Suppressor macrophage (primary cell): ENCODE results near the gene C1QTNF9B.
A peak's percentile ranks its signal among the peaks of the same experiment; 100 is the strongest.
"Not testable (repeated sequence)": the region's sequence is repeated elsewhere in the genome, so short reads cannot be mapped to it uniquely, and the experiment has no call there.

Experiments used
- DNase-seq, 4 experiments: peaks; one replicate each; pipeline ENCODE4 v3.0.0-alpha.2; 2020 to 2022

C1QTNF9B gene

GRCh38 chr13:23893791-23894190 lies 3.5 kb downstream of the C1QTNF9B start:
- not testable (repeated sequence) for DNase-seq

- DNase-seq: peak in 1 of 4 experiments; percentile 3
These were observed 7.4 kb downstream of the C1QTNF9B start for GRCh38 chr13:23889615-23890607.

GRCh38 chr13:23888658-23889614 lies 8.4 kb downstream of the C1QTNF9B start, which contains the start of gene MIPEP:
Gene MIPEP, minus strand, starts transcription at chr13:23889400. Its CDS starts 80 bp downstream, at chr13:23889320.
- peak; percentile 98 to 99 (median 98) for DNase-seq

GRCh38 chr13:23884361-23884760 lies 12.9 kb downstream of the C1QTNF9B start:
- DNase-seq: not testable (repeated sequence)

- no peak for DNase-seq
These were observed 14.0 kb downstream of the C1QTNF9B start for GRCh38 chr13:23883255-23883654.

GRCh38 chr13:23881402-23881800 lies 15.9 kb downstream of the C1QTNF9B start:
- DNase-seq: not testable (repeated sequence)

GRCh38 chr13:23880493-23881401 lies 16.6 kb downstream of the C1QTNF9B start:
- not testable (repeated sequence) for DNase-seq

- no peak for DNase-seq
These were observed 20.0 kb downstream of the C1QTNF9B start for GRCh38 chr13:23877286-23877685.

- DNase-seq: peak in 3 of 4 experiments; percentile 9 to 13 (median 9)
These were observed 21.0 kb downstream of the C1QTNF9B start for GRCh38 chr13:23876265-23876664.

- peak in 2 of 4 experiments; percentile 45 to 53 for DNase-seq
These were observed 25.6 kb downstream of the C1QTNF9B start for GRCh38 chr13:23871616-23872220.

GRCh38 chr13:23870356-23871140 lies 26.8 kb downstream of the C1QTNF9B start:
- DNase-seq: no peak

GRCh38 chr13:23868521-23868920 lies 28.8 kb downstream of the C1QTNF9B start:
- DNase-seq: no peak

- no peak for DNase-seq
These were observed 30.2 kb downstream of the C1QTNF9B start for GRCh38 chr13:23867027-23867491.

GRCh38 chr13:23866420-23867026 lies 30.8 kb downstream of the C1QTNF9B start:
- DNase-seq: no peak

- DNase-seq: no peak
These were observed 31.4 kb downstream of the C1QTNF9B start for GRCh38 chr13:23865906-23866305.

- DNase-seq: no peak
These were observed 32.3 kb downstream of the C1QTNF9B start for GRCh38 chr13:23865026-23865425.

- no peak for DNase-seq
These were observed 36.0 kb downstream of the C1QTNF9B start for GRCh38 chr13:23861310-23861709.

GRCh38 chr13:23859904-23860303 lies 37.4 kb downstream of the C1QTNF9B start:
- DNase-seq: no peak

GRCh38 chr13:23859455-23859854 lies 37.8 kb downstream of the C1QTNF9B start:
- DNase-seq: no peak

GRCh38 chr13:23858546-23858945 lies 38.8 kb downstream of the C1QTNF9B start:
- DNase-seq: no peak
